HT1080 (cell line): ENCODE data around the gene LDLRAD2. TPM values are rescaled to one million over a fixed set of nuclear protein-coding genes. Genes with fewer than 3 reads are reported as not detected.

ENCODE experiments used
- DNase-seq: peaks from one replicate; pipeline ENCODE4 v3.0.0-alpha.2; 2015; ENCODE audit warnings: low read depth
- total RNA-seq: library from RNA; depleted of rRNA; stranded (reverse); fragments of >200 nt; shearing (Covaris generic); gene quantifications from 2 replicates; pipeline ENCODE4 v1.2.3, GENCODE V29; 2014

Gene LDLRAD2
- total RNA-seq, 1 experiment from 2014 or later, result not detected

DNA sequence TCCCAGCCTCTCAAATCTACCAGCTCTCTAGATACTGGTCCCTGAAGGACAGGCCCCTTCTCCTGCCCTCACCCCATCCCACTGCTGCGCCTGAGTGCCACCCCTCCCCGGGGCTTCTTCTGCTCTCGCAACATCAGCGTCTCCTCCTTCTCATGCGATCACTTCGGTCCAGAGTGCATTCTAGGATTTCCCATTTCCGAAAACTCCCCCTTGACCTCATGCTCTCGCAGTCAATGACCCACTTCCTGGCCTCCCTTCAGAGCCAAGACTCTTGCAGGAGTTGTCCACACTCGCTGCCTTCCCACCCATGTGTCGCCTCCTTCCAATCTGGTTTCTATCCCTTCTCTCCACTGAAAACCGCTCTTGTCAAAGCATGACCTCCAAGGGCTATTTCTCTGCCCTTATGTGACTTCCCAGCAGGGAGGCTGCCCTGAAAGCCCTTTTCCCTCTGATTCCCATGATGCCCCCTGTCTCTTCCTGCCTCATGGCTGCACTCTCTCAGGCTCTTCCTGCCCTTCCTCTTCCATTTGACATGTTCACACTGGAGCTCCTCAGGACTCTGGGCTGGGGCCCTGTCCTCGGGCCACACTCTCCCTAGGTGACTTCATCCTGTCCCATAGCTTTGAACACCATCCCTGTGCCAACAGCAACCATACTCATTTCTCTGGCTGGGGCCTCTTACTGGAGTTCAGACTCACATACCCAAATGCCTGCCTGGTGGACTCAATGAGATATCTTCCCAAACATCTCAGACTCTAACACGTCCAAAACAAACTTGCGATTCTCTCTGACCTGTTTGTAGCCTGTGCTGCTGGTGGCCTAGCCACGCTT, 46.0 kb downstream of the LDLRAD2 start:
- no peak for DNase-seq

DNA sequence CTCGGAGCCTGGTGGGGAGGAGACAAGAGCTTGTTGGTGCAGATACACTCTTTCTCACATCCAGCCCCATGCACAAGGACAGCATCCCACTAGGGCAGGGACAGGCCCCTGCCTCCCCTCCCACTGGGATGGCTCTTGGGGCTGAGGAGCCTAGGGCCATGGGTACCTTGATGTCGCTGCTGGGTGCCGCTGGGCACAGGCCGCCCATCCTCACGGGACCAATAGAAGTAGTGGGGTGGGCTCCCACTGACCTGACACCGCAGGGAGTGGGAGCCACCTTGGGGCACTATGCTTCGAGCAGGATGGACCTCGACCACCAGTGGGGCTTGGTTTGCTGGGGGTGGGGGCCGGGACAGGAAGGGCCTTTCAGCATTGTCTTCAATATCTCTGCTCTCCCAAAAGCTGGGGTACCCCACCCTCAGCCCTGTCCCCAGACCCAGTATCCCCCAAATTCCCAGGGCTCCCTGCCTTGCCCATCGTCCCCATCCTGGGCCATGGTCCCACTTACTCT, 47.7 kb downstream of the LDLRAD2 start:
- no peak for DNase-seq

DNA sequence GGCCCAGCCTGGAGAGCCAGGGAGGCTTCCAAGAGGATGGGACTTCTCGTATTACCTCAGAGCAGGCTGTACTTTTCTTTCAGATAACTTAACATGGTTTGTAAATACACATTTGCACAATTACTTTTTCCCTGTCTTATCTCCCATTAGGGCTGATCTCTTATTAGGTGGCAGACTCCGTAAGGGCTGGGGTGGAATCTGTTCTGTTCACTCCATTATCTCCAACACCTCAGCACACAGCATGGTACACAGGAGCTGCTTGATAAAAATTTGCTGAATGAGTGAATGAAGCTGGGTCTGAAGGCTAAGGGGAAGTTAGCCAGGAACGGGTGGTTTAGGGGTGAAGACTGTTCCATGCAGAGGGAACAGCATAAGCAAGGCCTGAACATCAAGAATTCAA, 48.9 kb downstream of the LDLRAD2 start:
- no peak for DNase-seq

DNA sequence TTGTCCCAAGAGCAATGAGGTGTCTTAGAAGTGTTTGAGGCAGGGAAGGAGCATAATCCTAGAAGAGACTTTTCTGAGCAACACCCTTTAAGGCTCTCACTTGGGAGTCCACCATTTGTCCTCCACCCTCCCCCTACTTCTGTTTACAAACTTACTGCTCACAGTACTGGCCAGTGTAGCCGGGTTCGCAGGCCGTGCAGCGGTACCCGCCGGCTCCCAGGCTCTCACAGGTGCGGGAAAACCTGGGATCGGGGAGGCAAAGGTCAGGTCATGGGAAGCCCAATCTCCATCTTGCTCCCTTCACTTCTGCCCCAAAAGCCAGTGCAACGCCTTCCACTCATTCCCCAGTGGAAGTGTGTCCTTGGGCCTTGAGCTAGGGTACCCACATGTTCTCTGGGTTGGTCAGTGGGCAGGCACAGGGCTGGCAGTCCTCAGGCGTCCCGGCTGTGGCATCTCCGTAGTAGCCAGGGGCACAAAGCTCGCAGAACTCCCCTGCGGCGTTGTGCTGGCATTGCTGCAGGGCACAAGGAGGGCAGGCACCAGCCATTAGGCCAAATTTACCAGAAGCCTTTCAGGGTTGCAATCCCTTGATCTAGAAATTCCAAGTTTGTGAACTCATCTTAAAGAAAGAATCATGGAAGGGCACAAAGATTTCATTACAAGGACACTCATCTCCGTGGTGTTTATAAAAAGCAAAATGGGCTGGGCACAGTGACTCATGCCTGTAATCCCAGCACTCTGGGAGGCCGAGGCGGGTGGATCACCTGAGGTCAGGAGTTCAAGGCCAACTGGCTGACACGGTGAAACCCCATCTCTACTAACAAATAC, 49.8 kb downstream of the LDLRAD2 start:
- DNase-seq, result peak; percentile 77

DNA sequence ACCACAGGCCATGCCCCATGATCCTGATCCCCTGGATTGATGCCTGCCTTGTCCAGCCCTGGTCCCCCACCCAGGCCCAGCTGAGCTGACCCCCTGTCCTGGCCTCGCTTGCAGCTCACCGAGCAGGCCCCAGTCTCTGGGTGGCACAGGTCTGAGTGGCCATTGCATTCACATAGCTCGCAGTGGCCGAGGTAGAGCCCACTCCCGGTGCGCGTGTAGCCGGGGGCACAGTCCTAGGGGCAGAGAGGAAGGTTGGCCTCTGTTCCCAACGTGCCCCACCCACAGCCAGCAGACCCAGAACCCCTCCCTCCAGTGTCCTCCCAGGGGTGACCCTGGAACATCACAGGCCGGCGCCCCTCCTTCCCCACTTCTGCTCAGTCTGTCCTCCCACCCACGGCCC, 51.9 kb downstream of the LDLRAD2 start:
- DNase-seq, result no peak

DNA sequence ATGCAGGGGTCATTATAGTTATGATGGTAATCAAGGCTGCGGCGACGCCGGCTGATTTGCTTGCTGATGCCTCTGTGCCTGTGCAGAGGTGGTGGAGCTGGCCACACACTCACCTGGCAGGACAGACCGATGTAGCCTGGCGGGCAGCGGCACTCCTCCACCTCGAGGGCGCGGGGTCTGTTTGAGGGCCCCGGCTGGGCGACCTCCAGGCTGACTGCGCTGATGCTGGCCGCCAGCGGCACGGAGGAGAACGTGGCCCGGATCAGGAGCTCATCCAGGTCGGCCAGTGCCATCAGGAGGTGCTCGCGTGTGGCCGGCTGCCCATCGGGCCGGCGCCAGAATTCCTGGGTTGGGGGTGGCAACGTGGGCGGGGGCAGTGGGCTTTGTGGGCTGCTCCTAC, 52.7 kb downstream of the LDLRAD2 start:
- no peak for DNase-seq

DNA sequence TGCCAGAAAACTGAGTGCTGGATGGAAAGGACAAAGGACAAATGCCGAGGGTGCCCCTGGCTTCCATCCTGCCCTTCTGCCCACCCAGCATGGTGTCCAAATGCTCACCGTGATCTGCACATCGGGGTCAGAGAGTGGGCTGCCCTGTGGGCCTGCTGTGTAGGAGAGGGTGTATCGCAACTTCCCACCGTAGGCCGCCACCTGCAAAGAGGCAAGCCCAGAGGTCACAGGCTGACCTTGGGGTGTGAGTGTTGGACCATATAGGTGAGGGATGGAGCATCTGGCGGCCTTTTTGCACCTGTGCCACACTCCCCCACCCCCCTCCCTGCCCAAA, 53.5 kb downstream of the LDLRAD2 start:
- no peak for DNase-seq

DNA sequence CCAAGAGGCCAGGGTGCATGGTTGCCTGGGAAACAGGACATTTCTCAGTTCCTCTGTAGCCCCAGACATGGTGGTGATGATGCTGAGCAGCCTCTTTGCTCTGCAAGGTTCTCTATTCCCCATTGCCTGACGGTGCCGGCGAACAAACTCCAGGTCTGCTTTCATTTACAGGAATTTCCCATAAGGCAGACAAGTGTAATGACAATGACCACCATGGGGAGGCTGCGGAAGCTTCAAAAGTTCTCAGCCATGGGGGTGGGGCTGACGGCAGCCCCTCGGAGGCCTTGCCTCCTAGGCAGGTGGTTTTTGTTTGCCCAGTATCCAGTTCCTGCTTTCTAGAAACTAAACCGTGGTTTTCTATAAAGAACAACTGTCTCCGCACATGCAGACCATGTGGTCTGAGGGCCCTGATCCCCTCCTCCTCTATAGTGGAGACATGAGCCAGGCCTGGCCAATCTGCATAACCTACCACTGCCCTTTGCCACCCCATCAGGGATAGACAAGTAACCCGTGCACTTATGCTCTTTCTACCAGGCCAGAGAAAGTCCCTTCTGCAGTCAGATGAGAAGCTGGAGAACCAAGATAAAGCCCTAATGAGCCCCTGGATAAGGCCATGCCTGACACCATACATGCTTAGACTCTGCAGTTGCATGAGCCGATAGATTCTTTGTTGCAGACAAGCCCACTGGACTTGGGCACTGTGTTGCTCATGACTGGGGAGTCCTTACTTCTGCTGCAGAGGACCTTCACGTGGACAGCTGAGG, 54.1 kb downstream of the LDLRAD2 start:
- DNase-seq, result no peak

DNA sequence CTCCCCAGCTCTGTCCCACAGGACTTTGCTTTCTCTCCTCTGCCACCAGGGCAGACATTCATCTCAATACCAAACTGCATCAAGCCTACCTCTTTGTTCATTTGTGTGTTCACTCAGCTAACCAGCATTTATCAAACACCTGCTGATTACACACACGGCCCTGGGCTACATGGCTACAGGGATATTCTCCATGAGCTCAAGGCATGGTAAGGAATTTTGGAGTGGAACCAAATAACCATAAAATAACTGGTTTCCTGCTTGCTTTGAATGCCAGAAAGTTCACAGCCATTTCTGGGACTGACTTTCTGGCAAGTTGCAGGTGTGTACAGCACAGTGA, 54.6 kb downstream of the LDLRAD2 start:
- no peak for DNase-seq

DNA sequence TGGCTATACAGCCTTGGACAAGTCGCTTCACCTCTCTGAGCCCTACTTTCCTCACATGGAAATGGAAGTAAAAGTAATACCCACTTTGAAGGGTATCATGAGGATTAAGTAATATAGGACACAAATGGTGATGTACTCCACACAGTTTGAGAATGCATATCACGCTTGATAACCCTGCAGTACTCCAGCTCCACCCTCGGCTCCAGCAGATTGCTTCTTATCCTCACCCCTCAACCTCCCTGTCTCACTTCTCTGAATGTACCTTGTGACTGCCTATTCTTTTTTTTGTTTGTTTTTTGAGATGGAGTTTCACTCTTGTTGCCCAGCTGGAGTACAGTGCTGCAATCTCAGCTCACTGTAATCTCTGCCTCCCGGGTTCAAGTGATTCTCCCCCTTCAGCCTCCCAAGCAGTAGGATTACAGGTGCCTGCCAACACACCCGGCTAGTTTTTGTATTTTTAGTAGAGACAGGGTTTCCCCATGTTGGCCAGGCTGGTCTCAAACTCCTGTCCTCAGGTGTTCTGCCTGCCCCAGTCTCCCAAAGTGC, 55.5 kb downstream of the LDLRAD2 start:
- DNase-seq, result no peak

DNA sequence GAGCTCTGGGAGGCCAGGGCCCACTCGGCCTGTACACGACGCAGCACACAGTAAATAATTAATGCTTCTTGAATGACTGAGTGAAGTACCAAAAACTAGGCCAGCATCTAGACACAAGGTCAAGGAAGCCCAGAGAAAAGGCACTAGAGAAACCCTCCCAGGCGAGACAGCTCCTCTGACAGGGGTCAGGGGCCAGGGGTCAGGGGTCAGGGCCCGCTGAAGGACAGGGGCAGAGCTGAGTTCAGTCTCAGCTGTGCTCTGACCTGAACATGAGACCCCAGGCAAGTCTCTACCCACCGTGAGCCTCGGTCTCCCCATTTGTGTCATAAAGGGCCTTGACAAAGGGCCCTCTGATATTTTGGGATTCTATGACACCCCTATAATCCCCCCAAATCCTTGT, 56.4 kb downstream of the LDLRAD2 start:
- no peak for DNase-seq

DNA sequence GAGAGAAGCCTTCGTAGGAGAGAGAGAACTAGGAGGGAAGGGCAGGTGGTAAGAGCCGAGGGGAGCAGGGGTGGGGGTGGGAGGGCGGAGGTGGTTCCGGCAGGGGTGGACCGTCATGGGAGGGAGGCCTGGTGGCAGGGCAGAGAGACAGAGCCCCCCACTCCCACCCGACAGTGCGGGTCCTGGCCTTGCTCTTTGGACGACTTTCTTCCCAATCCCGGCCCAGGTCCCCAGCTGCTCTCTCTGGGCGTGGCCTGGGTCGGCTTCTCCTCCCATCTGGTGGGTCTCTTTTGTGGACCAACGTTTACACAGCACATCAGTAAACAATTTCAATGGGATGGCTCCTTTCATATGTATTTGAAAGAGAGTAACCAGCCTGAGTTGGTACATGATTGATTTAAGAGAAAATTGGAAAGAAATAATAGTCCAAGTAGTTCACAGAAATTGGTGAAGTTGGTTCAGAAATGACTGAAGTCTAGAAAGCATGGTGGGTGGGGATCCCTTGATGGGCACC, 56.9 kb downstream of the LDLRAD2 start:
- DNase-seq, result no peak

DNA sequence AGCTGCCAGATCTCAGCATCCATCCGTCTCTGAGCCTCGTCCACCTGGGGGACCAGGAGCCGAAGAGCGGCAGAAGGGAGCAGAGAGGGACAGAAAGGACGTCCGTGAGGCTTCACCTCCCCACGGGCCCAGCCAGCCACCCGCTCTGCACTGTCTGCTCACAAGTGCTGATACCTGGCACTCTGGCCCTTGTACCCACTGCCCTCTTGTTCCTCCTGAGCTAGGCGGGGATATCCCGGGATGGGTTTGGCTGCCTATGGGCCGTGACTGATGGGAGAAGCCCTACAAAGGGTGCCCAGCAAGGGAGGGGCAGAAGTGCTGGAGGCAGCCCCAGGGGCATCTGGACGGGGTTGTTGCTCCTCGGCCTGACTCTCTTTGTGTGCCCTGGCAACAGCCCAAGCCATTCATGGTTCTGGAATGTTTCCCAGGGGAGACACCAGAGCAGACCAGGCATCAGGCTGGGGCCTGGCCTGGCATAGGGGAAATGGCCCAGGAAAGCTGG, 57.6 kb downstream of the LDLRAD2 start:
- DNase-seq, result peak; percentile 86

DNA sequence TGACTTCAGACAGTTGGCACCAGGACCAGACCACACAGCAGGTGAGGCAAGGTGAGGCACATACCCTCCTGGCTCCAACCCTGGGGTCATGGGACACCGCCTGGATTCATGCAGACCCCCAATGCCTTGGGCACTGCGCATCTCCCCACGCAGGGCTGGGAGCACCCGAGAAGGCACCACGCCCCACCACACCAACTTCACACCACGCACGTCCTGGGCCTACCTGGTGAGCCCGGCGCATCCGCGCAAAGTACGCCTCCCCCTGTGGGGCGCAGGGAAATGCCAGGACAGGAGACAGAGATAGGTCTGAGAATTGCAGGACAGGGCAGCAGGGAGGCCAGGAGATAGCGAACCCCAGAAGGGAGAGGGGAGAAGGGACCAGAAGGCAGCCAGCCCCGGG, 58.5 kb downstream of the LDLRAD2 start:
- DNase-seq, result no peak

DNA sequence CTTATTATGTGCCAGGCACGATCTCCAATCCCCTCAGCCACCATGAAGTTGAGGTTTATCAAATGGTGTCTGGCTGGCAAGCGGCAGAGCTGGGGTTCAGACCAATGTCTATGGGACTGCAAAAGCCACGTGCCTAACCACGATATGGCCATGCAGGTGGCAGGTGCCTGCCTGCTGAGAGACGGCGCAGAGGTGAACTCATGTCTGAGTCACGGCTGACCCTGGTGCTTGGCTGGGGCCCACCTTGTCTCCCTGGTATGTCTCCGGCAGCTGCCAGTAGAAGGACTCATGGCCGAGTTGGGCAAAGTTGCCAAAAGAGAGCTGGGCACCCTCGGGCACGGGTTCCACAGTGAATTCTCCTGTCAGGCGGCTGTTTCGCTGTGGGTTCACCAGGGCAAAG, 59.9 kb downstream of the LDLRAD2 start:
- no peak for DNase-seq

DNA sequence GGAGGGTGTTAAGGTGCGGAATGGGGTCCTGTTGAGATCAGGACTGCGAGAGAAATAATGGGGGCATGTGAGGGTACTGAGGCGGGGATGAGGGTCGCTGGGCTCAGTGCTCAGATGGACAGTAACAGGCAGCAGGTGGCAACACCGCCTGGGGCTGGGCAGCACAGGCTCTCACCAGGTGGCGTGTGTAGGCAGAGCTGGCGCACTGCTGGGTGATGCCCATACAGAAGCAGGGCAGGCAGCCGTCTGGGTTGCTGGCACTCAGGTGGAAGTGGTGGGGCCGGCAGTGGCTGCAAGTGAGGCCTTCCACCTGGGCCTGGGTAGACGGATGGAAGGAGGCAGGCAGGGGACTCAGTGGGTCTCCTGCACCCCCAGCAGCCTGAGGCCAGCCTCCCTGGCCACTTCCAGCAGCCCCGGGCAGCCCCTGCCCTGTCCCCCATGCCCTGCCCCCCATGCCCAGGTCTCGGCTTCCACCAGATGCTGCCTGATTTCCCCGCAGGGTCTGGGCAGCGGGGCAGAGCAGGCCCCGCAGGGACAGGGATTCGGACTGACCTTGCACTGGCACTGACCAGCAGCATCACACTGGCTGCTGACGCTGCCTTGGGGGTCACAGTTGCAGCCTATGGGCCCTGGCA, 60.5 kb downstream of the LDLRAD2 start:
- DNase-seq, result no peak

DNA sequence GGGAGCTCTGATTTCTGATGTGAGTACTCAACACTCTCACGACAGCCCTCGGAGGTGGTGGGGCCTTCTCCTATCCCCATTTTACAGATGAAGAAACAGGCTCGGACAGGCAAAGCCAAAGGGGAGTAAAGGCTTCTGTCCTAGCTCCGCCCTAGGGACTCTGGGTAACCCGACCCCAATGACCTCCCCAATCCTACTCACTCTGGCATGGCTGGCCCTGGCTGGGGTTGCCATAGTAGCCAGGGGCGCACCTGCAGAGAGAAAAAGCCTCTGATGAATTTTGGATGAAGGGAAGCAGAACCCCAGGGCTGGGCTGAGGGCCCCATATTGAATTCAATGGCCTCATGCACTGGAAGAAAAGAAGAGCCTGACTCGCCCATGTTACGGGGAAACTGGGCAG, 61.1 kb downstream of the LDLRAD2 start:
- DNase-seq, result no peak

DNA sequence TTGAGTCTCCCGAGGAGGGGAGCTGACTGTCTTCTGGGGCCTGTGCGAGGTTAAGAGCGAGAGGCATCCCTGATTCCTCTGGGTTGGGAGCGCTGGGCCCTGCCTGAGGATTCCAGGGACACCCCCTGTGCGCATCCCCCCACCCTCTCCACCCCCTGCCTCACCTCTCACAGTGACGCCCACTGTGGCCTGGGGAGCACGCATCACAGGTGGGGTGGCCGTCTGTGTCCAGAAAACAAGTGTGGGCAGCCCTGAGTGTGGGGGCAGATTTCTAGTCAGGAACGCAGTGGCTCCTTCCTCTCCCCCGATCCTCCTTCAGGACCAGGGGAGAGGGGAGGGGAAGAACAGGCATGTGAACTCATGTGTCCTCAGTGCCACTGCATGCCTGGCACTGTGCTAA, 61.7 kb downstream of the LDLRAD2 start:
- no peak for DNase-seq

DNA sequence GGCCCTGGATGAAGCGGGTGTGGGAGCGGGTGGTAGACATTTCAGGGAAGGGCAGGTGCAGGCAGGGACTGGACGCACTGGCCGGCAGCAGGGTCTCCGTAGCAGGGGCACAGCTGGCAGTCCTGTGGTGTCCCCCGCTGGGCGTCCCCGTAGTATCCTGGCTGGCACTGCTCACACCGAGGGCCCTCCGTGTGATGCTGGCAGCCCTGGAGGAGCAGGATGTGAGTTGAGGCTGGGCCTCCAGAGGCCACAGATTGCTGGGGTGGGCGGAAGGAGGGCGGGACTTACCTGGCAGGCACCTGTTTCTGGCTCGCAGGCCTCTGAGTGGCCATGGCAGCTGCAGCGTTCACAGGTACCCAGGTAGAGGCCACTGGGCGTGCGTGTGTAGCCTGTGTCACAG, 62.3 kb downstream of the LDLRAD2 start:
- DNase-seq, result no peak
